ENCODE data around the gene HNRNPA2B1.

Gene HNRNPA2B1

GRCh38 chr7:26191233-26191973, 9.1 kb downstream of the HNRNPA2B1 start:
- H3K27me3 ChIP-seq (ENCODE audit: insufficient read depth, low read depth, severe bottlenecking) = no peaks in the 10 kb centered on the region
- H3K4me3 ChIP-seq (ENCODE audit: low read depth, low read length) = no peak overlapping the region
- no peak for TF ChIP-seq CTCF (IDR thresholded peaks at IDR 0.05; ENCODE audit: low read depth, low read length)
- H3K36me3 ChIP-seq = peaks cover 86% of the 10 kb centered on the region
- no peaks in the 10 kb centered on the region for H3K9me3 ChIP-seq (ENCODE audit: severe bottlenecking)
- no peak overlapping the region for H3K27ac ChIP-seq
- DNase-seq = no peak

GRCh38 chr7:26190417-26190869, 10.1 kb downstream of the HNRNPA2B1 start:
- no peak for TF ChIP-seq CTCF (IDR thresholded peaks at IDR 0.05; ENCODE audit: low read depth, low read length)
- no peaks in the 10 kb centered on the region for H3K27me3 ChIP-seq (ENCODE audit: insufficient read depth, low read depth, severe bottlenecking)
- peaks cover 76% of the 10 kb centered on the region for H3K36me3 ChIP-seq
- no peak for DNase-seq
- no peaks in the 10 kb centered on the region for H3K9me3 ChIP-seq (ENCODE audit: severe bottlenecking)
- no peak overlapping the region for H3K27ac ChIP-seq
- no peak overlapping the region for H3K4me3 ChIP-seq (ENCODE audit: low read depth, low read length)

- Histone ChIP-seq H3K4me3 (ENCODE audit: low read depth, low read length) (no peak overlapping the region), H3K27me3 (ENCODE audit: insufficient read depth, low read depth, severe bottlenecking) (no peaks in the 10 kb centered on the region), H3K36me3 (peaks cover 69% of the 10 kb centered on the region), H3K27ac (no peak overlapping the region), H3K9me3 (ENCODE audit: severe bottlenecking) (no peaks in the 10 kb centered on the region)
- DNase-seq = no peak
- TF ChIP-seq CTCF (IDR thresholded peaks at IDR 0.05; ENCODE audit: low read depth, low read length) = no peak
Measured at GRCh38 chr7:26189697-26190096, 10.8 kb downstream of the HNRNPA2B1 start.

- no peak overlapping the region for H3K4me3 ChIP-seq (ENCODE audit: low read depth, low read length)
- DNase-seq = no peak
- H3K27ac ChIP-seq = no peak overlapping the region
- TF ChIP-seq CTCF (IDR thresholded peaks at IDR 0.05; ENCODE audit: low read depth, low read length) = no peak
- H3K27me3 ChIP-seq (ENCODE audit: insufficient read depth, low read depth, severe bottlenecking) = no peaks in the 10 kb centered on the region
- peaks cover 65% of the 10 kb centered on the region for H3K36me3 ChIP-seq
- H3K9me3 ChIP-seq (ENCODE audit: severe bottlenecking) = no peaks in the 10 kb centered on the region
Measured at GRCh38 chr7:26188957-26189541, 11.5 kb downstream of the HNRNPA2B1 start.

GRCh38 chr7:26188206-26188956, 12.2 kb downstream of the HNRNPA2B1 start:
- Histone ChIP-seq H3K9me3 (ENCODE audit: severe bottlenecking) (no peaks in the 10 kb centered on the region), H3K36me3 (peaks cover 58% of the 10 kb centered on the region), H3K4me3 (ENCODE audit: low read depth, low read length) (no peak overlapping the region), H3K27me3 (ENCODE audit: insufficient read depth, low read depth, severe bottlenecking) (no peaks in the 10 kb centered on the region), H3K27ac (peak overlapping the region; percentile 38)
- TF ChIP-seq CTCF (IDR thresholded peaks at IDR 0.05; ENCODE audit: low read depth, low read length) = no peak
- no peak for DNase-seq

All from WERI-Rb-1 (cell line).